Panc1 (cell line): ENCODE data around the gene CD300LF.

Experiments used
- CTCF ChIP-seq: fragments of 450-650 bp; IDR thresholded peaks from 2 replicates; pipeline ENCODE4 v1.5.1; 2017; ENCODE audit warnings: mild to moderate bottlenecking
- POLR2AphosphoS5 ChIP-seq: IDR thresholded peaks from 2 replicates; pipeline ENCODE4 v1.6.1; 2012; ENCODE audit warnings: mild to moderate bottlenecking, low read depth, low read length, moderate library complexity
- REST ChIP-seq, 2 experiments: IDR thresholded peaks; 2 replicates each; pipeline ENCODE4 v1.6.1; 2011 to 2012; ENCODE audit warnings: low read depth in 2 of 2, control low read depth in 1 of 2, low read length in 1 of 2, mild to moderate bottlenecking in 1 of 2, moderate library complexity in 1 of 2; ENCODE audit not compliant: insufficient read depth in 1 of 2
- SIN3A ChIP-seq: IDR thresholded peaks from 2 replicates; pipeline ENCODE4 v1.6.1; 2012; ENCODE audit warnings: low read depth, mild to moderate bottlenecking, low read length, moderate library complexity, borderline replicate concordance; ENCODE audit not compliant: insufficient read depth

- no peak for TF ChIP-seq CTCF
- no peak for TF ChIP-seq REST (IDR thresholded peaks at IDR 0.05; ENCODE audit: insufficient read depth in 1 of 2, low read depth in 2 of 2, low read length in 1 of 2)
- no peak for TF ChIP-seq SIN3A
- TF ChIP-seq POLR2AphosphoS5 = no peak
These were observed 15.4 kb upstream of the CD300LF start for GRCh38 chr17:74728033-74728701.
